Limb (tissue), 2 donors: ENCODE measurements around the gene SF3B6.
"Not testable (repeated sequence)": the region's sequence is repeated elsewhere in the genome, so short reads cannot be mapped to it uniquely, and the experiment has no call there.

Experiments used
- DNase-seq, 2 donors: peaks; one replicate each; pipeline ENCODE4 v3.0.0-alpha.2; 2016; ENCODE audit errors: extremely low spot score in 2 of 2

SF3B6 gene

DNA sequence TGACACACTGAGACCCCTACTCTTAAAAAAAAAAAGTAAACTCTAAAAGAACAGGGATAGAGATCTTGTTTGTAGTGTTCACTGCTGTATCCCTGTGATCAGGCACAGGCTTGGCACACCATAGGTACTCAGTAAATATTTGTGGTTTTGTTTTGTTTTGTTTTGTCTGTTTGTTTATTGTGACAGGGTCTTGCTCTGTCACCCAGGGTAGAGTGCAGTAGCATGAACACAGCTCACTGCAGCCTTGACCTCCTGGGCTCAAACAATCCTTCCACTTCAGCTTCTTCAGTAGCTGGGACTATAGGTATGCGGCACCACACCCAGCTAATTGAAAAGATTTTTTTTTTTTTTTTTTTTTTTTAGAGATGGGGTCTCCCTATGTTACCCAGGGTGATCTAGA, 23.2 kb downstream of the SF3B6 start:
- no peak for DNase-seq

DNA sequence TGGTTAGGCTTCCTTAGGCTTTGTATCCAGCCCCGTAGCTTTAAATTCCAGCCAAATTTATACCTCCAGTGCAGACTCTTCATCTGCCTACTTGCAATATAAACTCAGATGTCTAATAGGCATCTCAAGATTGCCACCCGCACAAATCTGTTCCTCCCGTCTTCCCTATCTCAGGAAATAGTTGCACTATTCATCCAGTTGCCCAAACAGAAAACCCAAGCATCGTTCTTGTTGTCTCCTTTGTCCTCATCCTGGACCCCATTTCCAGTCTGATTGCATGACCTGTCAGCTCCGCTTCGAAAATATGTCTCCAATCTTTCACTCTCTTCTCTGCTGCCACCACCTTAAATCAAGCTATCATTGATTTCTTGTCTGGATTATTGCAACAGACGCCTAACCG, 24.3 kb downstream of the SF3B6 start:
- DNase-seq, result no peak

- DNase-seq, result peak in 1 of 2 donors; percentile 63
Observed at GRCh38 chr2:24050041-24050979, 25.8 kb downstream of the SF3B6 start.

- DNase-seq, result peak; percentile 18 to 80
Observed at GRCh38 chr2:24049485-24050021, 26.6 kb downstream of the SF3B6 start, which contains the start of gene FKBP1B. FKBP1B (plus strand) TSS chr2:24049741; CDS start chr2:24049850, 109 bp downstream.

DNA sequence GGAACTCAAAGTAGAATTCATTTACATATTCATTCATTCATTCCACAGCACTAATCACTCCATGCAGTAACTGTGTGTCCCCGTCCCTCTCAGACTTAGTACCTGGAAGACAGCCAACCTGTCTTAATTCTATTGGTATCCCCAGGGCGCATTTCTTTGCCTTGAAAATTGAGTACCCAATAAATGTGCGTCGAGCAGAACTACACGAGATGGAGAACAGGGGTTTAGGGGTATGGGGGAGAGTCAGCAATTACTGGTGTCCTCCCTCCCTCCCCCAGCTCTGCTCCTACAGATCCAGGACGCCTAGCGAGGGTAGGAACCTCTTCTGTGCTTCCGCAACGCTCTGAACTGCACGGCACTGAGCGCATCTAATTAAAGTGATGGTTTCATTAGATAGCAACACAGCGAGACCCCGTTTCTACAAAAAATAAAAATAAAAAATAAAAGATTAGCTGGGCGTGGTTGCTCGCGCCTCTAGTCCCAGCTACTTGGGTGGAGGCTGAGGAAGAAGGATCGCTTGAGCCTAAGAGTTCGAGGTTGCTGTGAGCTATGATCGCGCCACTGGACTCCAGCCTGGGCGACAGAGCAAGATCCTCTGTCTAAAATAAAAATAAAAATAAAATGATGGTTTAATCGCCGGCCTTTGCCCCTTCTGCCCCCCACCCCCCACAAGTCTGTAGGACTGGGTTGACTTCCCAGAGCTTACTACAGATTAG, 27.2 kb downstream of the SF3B6 start:
- DNase-seq, result peak in 1 of 2 donors; percentile 32

- DNase-seq, result no peak
Observed at GRCh38 chr2:24047703-24048033, 28.5 kb downstream of the SF3B6 start.

GRCh38 chr2:24046930-24047702, 29.0 kb downstream of the SF3B6 start, which contains the start of gene WDCP:
WDCP (minus strand) TSS chr2:24047391; CDS start chr2:24039494, 7,897 bp downstream.
- peak; percentile 92 to 99 for DNase-seq

DNA sequence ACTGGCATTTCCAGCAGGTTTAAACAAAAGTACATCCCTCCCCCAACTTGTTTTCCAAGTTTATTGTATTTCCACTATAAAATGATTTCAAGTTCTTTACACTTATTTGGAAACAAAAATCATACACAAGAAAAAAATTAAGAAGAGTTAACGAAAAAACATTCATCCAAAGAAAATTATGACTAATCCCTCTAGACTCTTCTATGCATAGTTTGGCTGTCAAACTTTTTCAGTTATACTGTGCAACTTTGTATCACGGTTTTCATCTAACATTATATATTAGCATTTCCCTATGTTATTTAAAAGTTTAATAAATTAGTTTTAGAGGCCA, 29.6 kb downstream of the SF3B6 start:
- no peak for DNase-seq

DNA sequence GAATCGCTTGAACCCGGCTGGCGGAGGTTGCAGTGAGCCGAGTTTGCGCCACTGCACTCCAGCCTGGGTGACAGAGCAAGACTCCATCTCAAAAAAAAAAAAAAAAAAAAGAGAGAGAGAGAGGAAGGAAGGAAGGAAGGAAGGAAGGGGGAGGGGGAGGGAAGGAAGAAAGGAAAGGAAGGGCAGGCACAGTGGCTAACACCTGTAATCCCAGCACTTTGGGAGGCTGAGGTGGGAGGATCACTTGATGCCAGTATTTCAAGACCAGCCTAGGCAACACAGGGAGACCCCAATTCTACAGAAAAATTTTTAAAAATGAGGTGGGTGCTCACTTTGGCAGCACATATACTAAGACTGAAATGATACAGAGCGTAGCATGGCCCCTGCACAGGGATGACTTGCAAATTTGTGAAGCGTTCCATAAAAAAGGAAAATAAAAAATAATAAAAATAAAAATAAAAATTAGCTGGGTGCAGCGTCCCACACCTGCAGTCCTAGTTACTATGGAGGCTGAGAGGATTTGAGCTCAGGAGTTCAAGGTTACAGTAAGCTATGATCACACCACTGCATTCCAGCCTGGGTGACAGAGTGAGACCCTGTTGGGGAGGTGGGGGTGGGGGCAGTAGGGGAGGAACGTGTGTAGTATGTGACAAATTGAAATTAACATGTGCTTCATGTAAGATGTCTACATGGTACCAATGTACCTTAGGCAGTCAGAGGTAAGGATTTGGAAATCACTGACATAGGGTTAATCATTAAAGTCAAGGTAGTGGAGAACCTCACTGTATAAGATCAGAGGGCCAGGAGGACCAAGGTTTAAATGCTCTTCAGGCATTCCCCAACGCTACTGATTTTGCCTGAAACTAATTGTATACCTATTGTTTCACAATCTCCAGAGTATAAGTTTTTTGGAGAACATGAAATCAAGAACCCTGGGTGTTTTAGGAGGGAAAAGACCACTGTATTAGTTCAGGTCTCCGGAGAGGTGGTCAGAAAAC, 30.3 kb downstream of the SF3B6 start:
- no peak for DNase-seq

GRCh38 chr2:24043133-24043532, 33.0 kb downstream of the SF3B6 start:
- DNase-seq, result not testable (repeated sequence)

- no peak for DNase-seq
Observed at GRCh38 chr2:24040511-24040910, 35.6 kb downstream of the SF3B6 start.

GRCh38 chr2:24038786-24039499, 37.2 kb downstream of the SF3B6 start:
- DNase-seq, result no peak

- no peak for DNase-seq
Observed at GRCh38 chr2:24026233-24026632, 49.9 kb downstream of the SF3B6 start.

- no peak for DNase-seq
Observed at GRCh38 chr2:24024996-24025663, 51.0 kb downstream of the SF3B6 start.

DNA sequence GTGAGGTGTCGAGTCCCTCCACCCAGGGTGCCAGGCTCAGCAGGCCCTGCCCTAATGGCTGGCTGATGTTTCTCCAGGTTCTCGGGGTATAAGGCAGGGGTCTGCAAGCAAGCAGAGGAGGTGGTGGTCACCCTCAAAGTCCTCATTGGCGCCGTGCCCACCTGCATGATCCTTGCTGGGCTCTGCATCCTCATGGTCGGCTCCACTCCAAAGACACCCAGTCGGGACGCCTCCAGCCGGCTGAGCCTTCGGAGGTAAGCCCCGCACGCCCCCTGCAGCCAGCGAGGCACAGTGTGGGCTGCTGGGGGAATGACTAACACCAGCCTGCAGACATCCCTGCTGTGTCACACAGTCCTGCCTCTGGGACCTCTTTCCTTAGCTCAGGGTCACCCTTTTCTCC, 52.1 kb downstream of the SF3B6 start:
- DNase-seq, result no peak

GRCh38 chr2:24022975-24023575, 53.1 kb downstream of the SF3B6 start:
- no peak for DNase-seq

- DNase-seq, result no peak
Observed at GRCh38 chr2:24022324-24022974, 53.7 kb downstream of the SF3B6 start.
